ENCODE results near the gene SPN.
"Not testable (repeated sequence)": the region's sequence is repeated elsewhere in the genome, so short reads cannot be mapped to it uniquely, and the experiment has no call there.

- TF ChIP-seq CTCF, POLR2AphosphoS5 (IDR thresholded peaks at IDR 0.05): not testable (repeated sequence)
Measured at GRCh38 chr16:29689490-29690351, 26.7 kb downstream of the SPN start.
